HCT116 (cell line): ENCODE measurements around the gene UACA. TPM values are rescaled to one million over a fixed set of nuclear protein-coding genes. Genes with fewer than 3 reads are reported as not detected.
A peak's percentile ranks its signal among the peaks of the same experiment; 100 is the strongest.
"Not testable (repeated sequence)": the region's sequence is repeated elsewhere in the genome, so short reads cannot be mapped to it uniquely, and the experiment has no call there.

Experiments used
- ATAC-seq: fragments of 200-7000 bp; cut with Tn5 transposase; 2 replicates; pipeline ENCODE4 v1.9.1; 2020; ENCODE audit warnings: mild to moderate bottlenecking, moderate library complexity
- BruUV-seq: library from RNA; stranded (reverse); fragments of 400-500 nt; replicated peaks from 2 replicates; lab custom pipeline; 2021; lab: Mats Ljungman, UMichigan
- CTCF ChIA-PET: fragments of 300-600 bp; sonication (Branson Sonifier 250); formaldehyde crosslinking; loops from one replicate; lab custom pipeline; 2021; ENCODE audit warnings: antibody characterized with exemption; lab: Charles Lee
- POLR2A ChIA-PET: fragments of 300-600, 350-600 bp; sonication (Branson Sonifier 250); formaldehyde crosslinking; loops from one replicate; lab custom pipeline; 2021; ENCODE audit warnings: antibody characterized with exemption; lab: Charles Lee
- RAD21 ChIA-PET, 2 experiments: fragments of 300-600 bp; sonication (Branson Sonifier 250); formaldehyde crosslinking; loops; one replicate each; lab custom pipeline; 2023; ENCODE audit warnings: low total read pairs in 2 of 2; ENCODE audit not compliant: uncharacterized antibody in 2 of 2, unreplicated experiment in 2 of 2, low non-redundant PET in 1 of 2; lab: Charles Lee
- DNase-seq: peaks from one replicate; pipeline ENCODE4 v3.0.0-alpha.2; 2010; ENCODE audit warnings: low read depth, low spot score
- H2AFZ ChIP-seq: fragments of 200-600 bp; shearing (Covaris generic), sonication (generic); 2 replicates; pipeline ENCODE4 v1.6.1; 2017; ENCODE audit warnings: low read depth, mixed run types, mixed read lengths, antibody characterized with exemption, low read length; ENCODE audit not compliant: poor library complexity, severe bottlenecking
- H3K27ac ChIP-seq: 2 replicates; pipeline ENCODE4 v1.5.1; 2012; ENCODE audit warnings: low read depth, low read length
- H3K27me3 ChIP-seq: fragments of 200-600 bp; sonication (generic); 2 replicates; pipeline ENCODE4 v1.6.1; 2016; ENCODE audit warnings: mixed run types, low read length, mixed read lengths; ENCODE audit not compliant: insufficient read depth
- H3K36me3 ChIP-seq, 2 experiments: fragments of 200-500 bp in 1 of 2; fragments of 200-600 bp in 1 of 2; sonication (Bioruptor generic) in 1 of 2; sonication (generic) in 1 of 2; 2 replicates each; pipeline versions ENCODE4 v1.5.1 to v1.6.1; 2014 to 2016; ENCODE audit warnings: low read length in 2 of 2, inconsistent platforms in 1 of 2, mixed read lengths in 1 of 2, mixed run types in 1 of 2; ENCODE audit not compliant: insufficient read depth in 2 of 2, control insufficient read depth in 1 of 2
- H3K4me1 ChIP-seq, 2 experiments: fragments of 200-600 bp in 1 of 2; sonication (generic) in 1 of 2; 2 replicates each; pipeline versions ENCODE4 v1.5.1 to v1.6.1; 2012 to 2017; ENCODE audit warnings: low read length in 2 of 2, inconsistent platforms in 1 of 2, mild to moderate bottlenecking in 1 of 2, mixed read lengths in 1 of 2, mixed run types in 1 of 2, moderate library complexity in 1 of 2; ENCODE audit not compliant: insufficient read depth in 2 of 2, control insufficient read depth in 1 of 2
- H3K4me2 ChIP-seq: fragments of 200-600 bp; sonication (generic); 2 replicates; pipeline ENCODE4 v1.6.1; 2017; ENCODE audit warnings: mixed run types, low read length, mixed read lengths
- H3K4me3 ChIP-seq, 2 experiments: fragments of 200-600 bp in 1 of 2; sonication (generic) in 1 of 2; replicated peaks in 1 of 2; 2 replicates each; pipeline ENCODE4 v1.5.1; 2011 to 2016; ENCODE audit warnings: low read length in 2 of 2, control low read depth in 1 of 2, low read depth in 1 of 2, mild to moderate bottlenecking in 1 of 2, mixed read lengths in 1 of 2, mixed run types in 1 of 2
- H3K79me2 ChIP-seq: fragments of 200-600 bp; sonication (generic); 2 replicates; pipeline ENCODE4 v1.6.1; 2017; ENCODE audit warnings: mild to moderate bottlenecking, mixed run types, low read length, moderate library complexity, mixed read lengths; ENCODE audit not compliant: insufficient read depth
- H3K9ac ChIP-seq: fragments of 200-600 bp; sonication (generic); 2 replicates; pipeline ENCODE4 v1.6.1; 2016; ENCODE audit warnings: low read length, mixed read lengths
- H3K9me2 ChIP-seq: fragments of 200-600 bp; sonication (generic), shearing (Covaris generic); 2 replicates; pipeline ENCODE4 v1.6.1; 2017; ENCODE audit warnings: mixed run types, mild to moderate bottlenecking, moderate library complexity; ENCODE audit not compliant: insufficient read depth
- H3K9me3 ChIP-seq, 2 experiments: fragments of 200-500 bp in 1 of 2; fragments of 200-600 bp in 1 of 2; sonication (Bioruptor generic) in 1 of 2; sonication (generic) in 1 of 2; 2 replicates each; pipeline ENCODE4 v1.6.1; 2014 to 2017; ENCODE audit warnings: low read length in 2 of 2, mixed read lengths in 2 of 2, inconsistent platforms in 1 of 2, low read depth in 1 of 2, mild to moderate bottlenecking in 1 of 2, mixed run types in 1 of 2, moderate library complexity in 1 of 2; ENCODE audit not compliant: control insufficient read depth in 1 of 2, insufficient read depth in 1 of 2
- H4K20me1 ChIP-seq: fragments of 200-600 bp; sonication (generic), shearing (Covaris generic); 2 replicates; pipeline ENCODE4 v1.6.1; 2017; ENCODE audit warnings: mixed run types, mild to moderate bottlenecking, moderate library complexity; ENCODE audit not compliant: insufficient read depth
- CTCF ChIP-seq, 3 experiments: fragments of 200-600 bp in 1 of 3; sonication (generic) in 1 of 3; IDR thresholded peaks in 2 of 3; conservative IDR thresholded peaks in 1 of 3; 2 replicates each; pipeline ENCODE4 v1.5.1; 2012 to 2017; ENCODE audit warnings: low read depth in 2 of 3, low read length in 2 of 3, antibody characterized with exemption in 1 of 3, borderline replicate concordance in 1 of 3, control low read depth in 1 of 3, mild to moderate bottlenecking in 1 of 3, mixed read lengths in 1 of 3, mixed run types in 1 of 3, moderate library complexity in 1 of 3; ENCODE audit not compliant: insufficient read depth in 1 of 3
- SP1 ChIP-seq: IDR thresholded peaks from 2 replicates; pipeline ENCODE4 v1.6.1; 2012; ENCODE audit warnings: low read depth
- SRF ChIP-seq: IDR thresholded peaks from 2 replicates; pipeline ENCODE4 v1.6.1; 2012; ENCODE audit warnings: low read depth
- ZFX ChIP-seq: fragments of 450-650 bp; IDR thresholded peaks from 2 replicates; pipeline ENCODE4 v1.6.1; 2017
- intact Hi-C: fragments of 100-400 bp; cut with micrococcal nuclease; formaldehyde crosslinking; loops from 2 replicates; pipeline ENCODE4 v1.10.0; 2022
- total RNA-seq: library from RNA; stranded (reverse); gene quantifications from one replicate; pipeline ENCODE4 v1.2.1, GENCODE V29; 2021; ENCODE audit not compliant: unreplicated experiment

UACA gene
- total RNA-seq, 1 experiment from 2014 or later = 47.4 TPM

- Histone ChIP-seq H3K9me3 (no peaks in the 10 kb centered on the region), H3K27ac (no peak overlapping the region), H3K9me2 (no peaks in the 10 kb centered on the region), H3K4me1 (peaks cover 0 to 15% of the 10 kb centered on the region in 2 experiments; a peak in 2 of 4 replicates), H4K20me1 (no peaks in the 10 kb centered on the region), H2AFZ (peak overlapping the region; percentile 100), H3K4me2 (no peak overlapping the region), H3K27me3 (no peaks in the 10 kb centered on the region), H3K79me2 (no peaks in the 10 kb centered on the region), H3K36me3 (no peaks in the 10 kb centered on the region), H3K4me3 (no peak overlapping the region), H3K9ac (no peak overlapping the region)
- BruUV-seq = no TSS peak
- intact Hi-C loops = loop anchor here (5.0 kb wide), 1 partner anchor 49 kb away; the partner anchor contains the start of gene UACA
- ATAC-seq = peak; percentile 62
- no peak for DNase-seq
- ChIA-PET CTCF (interaction anchor here (0.6 to 2.8 kb wide), 24 partner anchors 9 to 242 kb away, joined by 3 to 27 read pairs (median 5); no protein-coding TSS in a partner anchor), RAD21 (interaction anchor here in 1 of 2 experiments (1.4 to 2.0 kb wide), 2 partner anchors 89 to 132 kb away, joined by 5 to 6 read pairs; no protein-coding TSS in a partner anchor), POLR2A (interaction anchor here (0.5 to 0.9 kb wide), 2 partner anchors 26 to 131 kb away, joined by 3 read pairs; no protein-coding TSS in a partner anchor)
- TF ChIP-seq SP1 (no peak), CTCF (IDR thresholded peaks at IDR 0.05 in 2 of 3, conservative IDR thresholded peaks at IDR 0.05 in 1 of 3; ENCODE audit: borderline replicate concordance in 1 of 3, insufficient read depth in 1 of 3, low read depth in 2 of 3, low read length in 2 of 3) (0 out of 6 replicates have a peak, but pooled peaks of 1 of the 3 experiments have one; percentile 10)
Measured at GRCh38 chr15:70810916-70811578, 47.7 kb upstream of the UACA start.

GRCh38 chr15:70806992-70807712 is 43.8 kb upstream of the UACA start:
- BruUV-seq = no TSS peak
- Histone ChIP-seq H3K9ac (no peak overlapping the region), H3K36me3 (no peaks in the 10 kb centered on the region), H3K27ac (no peak overlapping the region), H3K9me2 (no peaks in the 10 kb centered on the region), H3K4me2 (no peak overlapping the region), H2AFZ (no peak overlapping the region), H3K79me2 (no peaks in the 10 kb centered on the region), H3K4me1 (peaks cover 0 to 18% of the 10 kb centered on the region in 2 experiments; a peak in 2 of 4 replicates), H3K4me3 (no peak overlapping the region), H4K20me1 (no peaks in the 10 kb centered on the region), H3K27me3 (no peaks in the 10 kb centered on the region), H3K9me3 (no peaks in the 10 kb centered on the region)
- intact Hi-C loops = no loop called here
- ChIA-PET RAD21 (no interaction called here), CTCF (no interaction called here), POLR2A (no interaction called here)
- DNase-seq (no peak), ATAC-seq (no peak)
- TF ChIP-seq SRF = no peak
- TF ChIP-seq ZFX = no peak

GRCh38 chr15:70804388-70804787 is 41.0 kb upstream of the UACA start:
- H3K27ac ChIP-seq, BruUV-seq, POLR2A ChIA-PET, H2AFZ ChIP-seq, intact Hi-C loops, H3K9me3 ChIP-seq, H3K79me2 ChIP-seq, H3K36me3 ChIP-seq, H3K4me2 ChIP-seq, H3K9me2 ChIP-seq, CTCF ChIA-PET, H3K9ac ChIP-seq, H3K4me3 ChIP-seq, DNase-seq, RAD21 ChIA-PET, H3K27me3 ChIP-seq, ATAC-seq, H4K20me1 ChIP-seq: not testable (repeated sequence)
- peaks cover 7 to 19% of the 10 kb centered on the region in 2 experiments for H3K4me1 ChIP-seq
